GM12878 (cell line): ENCODE results near the gene PEAR1. TPM values are rescaled to one million over a fixed set of nuclear protein-coding genes. Genes with fewer than 3 reads are reported as not detected.

Source experiments
- ATAC-seq: fragments of 200-7000 bp; cut with Tn5 transposase; 3 replicates; pipeline ENCODE4 v1.9.1; 2020; ENCODE audit warnings: mild to moderate bottlenecking, moderate library complexity
- BruUV-seq: library from RNA; stranded (reverse); fragments of 400-500 nt; replicated peaks from 2 replicates; lab custom pipeline; 2021; lab: Mats Ljungman, UMichigan
- CTCF ChIA-PET: fragments of 300-600 bp; sonication (Branson Sonifier 250); formaldehyde crosslinking; extraction: SDS; loops from one replicate; lab custom pipeline; 2021; ENCODE audit warnings: inconsistent platforms; lab: Yijun Ruan, JAX
- POLR2A ChIA-PET: fragments of 350-600 bp; formaldehyde crosslinking; extraction: SDS; loops from one replicate; lab custom pipeline; 2021; ENCODE audit warnings: inconsistent platforms; lab: Charles Lee
- RAD21 ChIA-PET: fragments of 300-600 bp; sonication (Branson Sonifier 250); formaldehyde crosslinking; loops from one replicate; lab custom pipeline; 2023; ENCODE audit warnings: antibody characterized with exemption; ENCODE audit not compliant: unreplicated experiment; lab: Charles Lee
- SMC1A ChIA-PET: fragments of 300-600 bp; sonication (Branson Sonifier 250); formaldehyde crosslinking; loops from one replicate; lab custom pipeline; 2023; ENCODE audit not compliant: unreplicated experiment, uncharacterized antibody; lab: Charles Lee
- DNase-seq: peaks from one replicate; pipeline ENCODE4 v3.0.0-alpha.2; 2011; ENCODE audit warnings: low read depth, low spot score
- FAIRE-seq: peaks from 3 replicates; lab custom pipeline; 2011; peaks lifted over from hg19 to GRCh38; lab: Jason Lieb, UNC
- H2AFZ ChIP-seq: 2 replicates; pipeline ENCODE4 v1.6.0; 2011; ENCODE audit warnings: low read depth, low read length, control low read depth; ENCODE audit not compliant: control insufficient read depth
- H3K27ac ChIP-seq: 2 replicates; pipeline ENCODE4 v1.5.1; 2011; ENCODE audit warnings: control low read depth; ENCODE audit not compliant: control insufficient read depth, insufficient read depth
- H3K27me3 ChIP-seq, 2 experiments: replicated peaks in 1 of 2; 2 replicates each; pipeline versions ENCODE4 v1.6.0 to v1.6.1; 2011; ENCODE audit warnings: low read length in 1 of 2; ENCODE audit not compliant: control insufficient read depth in 2 of 2, insufficient read depth in 2 of 2
- H3K36me3 ChIP-seq, 2 experiments: 2 replicates each; pipeline ENCODE4 v1.5.1; 2011; ENCODE audit warnings: low read length in 1 of 2; ENCODE audit not compliant: control insufficient read depth in 2 of 2, insufficient read depth in 2 of 2
- H3K4me1 ChIP-seq: 2 replicates; pipeline ENCODE4 v1.6.1; 2011; ENCODE audit warnings: mild to moderate bottlenecking, low read length, moderate library complexity, mixed read lengths; ENCODE audit not compliant: control insufficient read depth, insufficient read depth
- H3K4me2 ChIP-seq: 2 replicates; pipeline ENCODE4 v1.6.0; 2011; ENCODE audit warnings: control low read depth; ENCODE audit not compliant: control insufficient read depth, insufficient read depth
- H3K4me3 ChIP-seq: fragments of 200-600 bp; sonication (generic); 2 replicates; pipeline ENCODE4 v1.5.1; 2016
- H3K79me2 ChIP-seq: 2 replicates; pipeline ENCODE4 v1.6.0; 2011; ENCODE audit warnings: low read length; ENCODE audit not compliant: control insufficient read depth, insufficient read depth
- H3K9ac ChIP-seq: 2 replicates; pipeline ENCODE4 v1.8.0; 2011; ENCODE audit warnings: low read length, control low read depth, mixed read lengths; ENCODE audit not compliant: control insufficient read depth, insufficient read depth
- H3K9me3 ChIP-seq: replicated peaks from 3 replicates; pipeline ENCODE4 v1.5.1; 2011; ENCODE audit warnings: mild to moderate bottlenecking, low read length; ENCODE audit not compliant: control insufficient read depth, insufficient read depth
- H4K20me1 ChIP-seq: 2 replicates; pipeline ENCODE4 v1.6.0; 2011; ENCODE audit not compliant: control insufficient read depth, insufficient read depth
- CBX5 ChIP-seq: sonication (generic); IDR thresholded peaks from 2 replicates; pipeline ENCODE4 v1.6.1; 2016; ENCODE audit warnings: low read depth, moderate library complexity, mild to moderate bottlenecking, inconsistent platforms
- CHD4 ChIP-seq: fragments of 200-600 bp; sonication (generic); IDR thresholded peaks from 2 replicates; pipeline ENCODE4 v1.6.1; 2016; ENCODE audit warnings: mild to moderate bottlenecking
- HDGF ChIP-seq: fragments of 450-650 bp; IDR thresholded peaks from 2 replicates; pipeline ENCODE4 v1.6.1; 2016; ENCODE audit warnings: antibody characterized with exemption
- RB1 ChIP-seq: fragments of 450-650 bp; formaldehyde crosslinking; IDR thresholded peaks from 2 replicates; pipeline ENCODE4 v1.6.1; 2017; ENCODE audit warnings: mild to moderate bottlenecking, borderline replicate concordance
- SUPT20H ChIP-seq: IDR thresholded peaks from 2 replicates; pipeline ENCODE4 v1.6.1; 2011; ENCODE audit warnings: low read depth, mild to moderate bottlenecking, low read length, moderate library complexity, borderline replicate concordance; ENCODE audit not compliant: control insufficient read depth
- ZNF24 ChIP-seq: fragments of 450-650 bp; IDR thresholded peaks from 2 replicates; pipeline ENCODE4 v1.6.1; 2017; ENCODE audit warnings: antibody characterized with exemption, mild to moderate bottlenecking
- whole genome bisulfite sequencing: methylation state at CpG from one replicate; pipeline ENCODE4 v1.1.6; 2016; ENCODE audit warnings: low lambda C conversion rate; ENCODE audit not compliant: insufficient replicate concordance, insufficient coverage; ENCODE audit errors: missing lambda C conversion rate; 5-methylcytosine and 5-hydroxymethylcytosine counted together
- in situ Hi-C: fragments of 300-500 bp; cut with MboI; formaldehyde crosslinking; loops from 9 replicates; pipeline ENCODE4 v1.14.3; 2018; ENCODE audit warnings: mixed read lengths
- intact Hi-C: fragments of 100-400 bp; cut with micrococcal nuclease; formaldehyde crosslinking; loops from one replicate; pipeline ENCODE4 v1.14.2; 2022; ENCODE audit not compliant: unreplicated experiment
- polyA plus RNA-seq, 11 experiments: library from polyadenylated mRNA; depleted of rRNA in 4 of 11; unstranded in 6 of 11; stranded (reverse) in 5 of 11; fragments of >200 nt; fragmentation: Nextera tagmentation in 4 of 11; fragmentation: Illumina TruSeq in 1 of 11; extraction: Ambion mirVana in 4 of 11; extraction: Trizol in 1 of 11; gene quantifications; 1 replicate in 1 of 11; 2 replicates in 10 of 11; pipeline versions ENCODE4 v1.2.1 to v1.2.3, GENCODE V29; 2011 to 2016; ENCODE audit warnings: inconsistent platforms in 2 of 11, missing spikeins in 2 of 11, low read depth in 1 of 11
- total RNA-seq, 4 experiments: library from RNA; depleted of rRNA in 3 of 4; stranded (reverse); fragments of >200 nt in 3 of 4; fragmentation: Illumina TruSeq in 1 of 4; extraction: Trizol in 1 of 4; gene quantifications; 2 replicates each; pipeline versions ENCODE4 v1.2.1 to v1.2.3, GENCODE V29; 2013 to 2021
- TF ChIP-seq, protein P1 (sequence below): fragments of 450-650 bp; formaldehyde crosslinking; IDR thresholded peaks from 2 replicates; pipeline ENCODE4 v1.5.0; 2022; ENCODE audit warnings: mild to moderate bottlenecking, missing genetic modification characterization
- TF ChIP-seq, protein P2 (sequence below): IDR thresholded peaks from 2 replicates; pipeline ENCODE4 v1.6.1; 2012; ENCODE audit warnings: low read depth, low read length, improper control_type of control experiment
- TF ChIP-seq, protein P3 (sequence below): fragments of 450-650 bp; IDR thresholded peaks from 2 replicates; pipeline ENCODE4 v1.6.1; 2018; ENCODE audit warnings: mild to moderate bottlenecking, low read depth, moderate library complexity; ENCODE audit not compliant: partially characterized antibody
- TF ChIP-seq, protein P4 (sequence below): fragments of 450-650 bp; IDR thresholded peaks from 2 replicates; pipeline ENCODE4 v1.6.1; 2014; ENCODE audit warnings: mild to moderate bottlenecking

The PEAR1 gene
- total and polyA plus RNA-seq, 10 of the 15 experiments (the other 5 are each of a cell fraction or from before 2014, with no cell fraction given): not detected

DNA sequence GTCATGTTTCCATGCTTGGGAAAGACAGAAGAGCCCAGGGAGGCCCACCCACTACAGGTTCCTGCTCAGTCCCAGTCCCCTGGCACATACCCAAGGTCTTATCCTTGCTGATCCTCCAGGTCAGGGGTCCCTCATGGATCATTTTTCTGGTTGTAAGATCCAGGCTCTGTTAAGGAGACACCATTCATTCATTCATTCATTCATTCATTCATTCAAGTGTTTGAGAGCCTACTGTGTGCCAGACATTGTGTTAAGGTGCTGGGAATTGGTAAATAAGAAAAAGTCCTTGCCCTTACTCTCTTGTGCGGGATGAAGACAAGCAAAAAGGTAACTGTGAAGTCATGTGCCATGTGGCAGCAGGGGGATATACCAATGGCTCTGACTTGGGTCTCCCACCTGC lies 50.8 kb downstream of the PEAR1 start:
- DNase-seq: no peak
- Histone ChIP-seq H3K9me3 (no peaks in the 10 kb centered on the region), H3K4me3 (no peak overlapping the region), H3K36me3 (peaks cover 0 to 12% of the 10 kb centered on the region in 2 experiments; a peak in 2 of 4 replicates), H3K4me1 (no peaks in the 10 kb centered on the region), H3K79me2 (no peaks in the 10 kb centered on the region), H3K4me2 (no peak overlapping the region), H3K27ac (no peak overlapping the region), H4K20me1 (no peaks in the 10 kb centered on the region), H3K9ac (no peak overlapping the region), H3K27me3 (no peaks in the 10 kb centered on the region), H2AFZ (no peak overlapping the region)
- peak; percentile 61; the same call in 1 of the 2 replicates for TF ChIP-seq ZNF24
- TF ChIP-seq, protein P1, sequence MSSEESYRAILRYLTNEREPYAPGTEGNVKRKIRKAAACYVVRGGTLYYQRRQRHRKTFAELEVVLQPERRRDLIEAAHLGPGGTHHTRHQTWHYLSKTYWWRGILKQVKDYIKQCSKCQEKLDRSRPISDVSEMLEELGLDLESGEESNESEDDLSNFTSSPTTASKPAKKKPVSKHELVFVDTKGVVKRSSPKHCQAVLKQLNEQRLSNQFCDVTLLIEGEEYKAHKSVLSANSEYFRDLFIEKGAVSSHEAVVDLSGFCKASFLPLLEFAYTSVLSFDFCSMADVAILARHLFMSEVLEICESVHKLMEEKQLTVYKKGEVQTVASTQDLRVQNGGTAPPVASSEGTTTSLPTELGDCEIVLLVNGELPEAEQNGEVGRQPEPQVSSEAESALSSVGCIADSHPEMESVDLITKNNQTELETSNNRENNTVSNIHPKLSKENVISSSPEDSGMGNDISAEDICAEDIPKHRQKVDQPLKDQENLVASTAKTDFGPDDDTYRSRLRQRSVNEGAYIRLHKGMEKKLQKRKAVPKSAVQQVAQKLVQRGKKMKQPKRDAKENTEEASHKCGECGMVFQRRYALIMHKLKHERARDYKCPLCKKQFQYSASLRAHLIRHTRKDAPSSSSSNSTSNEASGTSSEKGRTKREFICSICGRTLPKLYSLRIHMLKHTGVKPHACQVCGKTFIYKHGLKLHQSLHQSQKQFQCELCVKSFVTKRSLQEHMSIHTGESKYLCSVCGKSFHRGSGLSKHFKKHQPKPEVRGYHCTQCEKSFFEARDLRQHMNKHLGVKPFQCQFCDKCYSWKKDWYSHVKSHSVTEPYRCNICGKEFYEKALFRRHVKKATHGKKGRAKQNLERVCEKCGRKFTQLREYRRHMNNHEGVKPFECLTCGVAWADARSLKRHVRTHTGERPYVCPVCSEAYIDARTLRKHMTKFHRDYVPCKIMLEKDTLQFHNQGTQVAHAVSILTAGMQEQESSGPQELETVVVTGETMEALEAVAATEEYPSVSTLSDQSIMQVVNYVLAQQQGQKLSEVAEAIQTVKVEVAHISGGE: no peak
- POLR2A ChIA-PET: no interaction called here
- ATAC-seq: no peak
- FAIRE-seq: no peak
- SMC1A ChIA-PET: no interaction called here
- BruUV-seq: no TSS peak
- CTCF ChIA-PET: no interaction called here
- WGBS: 88% methylated on average over 1 of the region's 1 CpG
- in situ Hi-C loops: no loop called here
- RAD21 ChIA-PET: no interaction called here
- intact Hi-C loops: no loop called here

DNA sequence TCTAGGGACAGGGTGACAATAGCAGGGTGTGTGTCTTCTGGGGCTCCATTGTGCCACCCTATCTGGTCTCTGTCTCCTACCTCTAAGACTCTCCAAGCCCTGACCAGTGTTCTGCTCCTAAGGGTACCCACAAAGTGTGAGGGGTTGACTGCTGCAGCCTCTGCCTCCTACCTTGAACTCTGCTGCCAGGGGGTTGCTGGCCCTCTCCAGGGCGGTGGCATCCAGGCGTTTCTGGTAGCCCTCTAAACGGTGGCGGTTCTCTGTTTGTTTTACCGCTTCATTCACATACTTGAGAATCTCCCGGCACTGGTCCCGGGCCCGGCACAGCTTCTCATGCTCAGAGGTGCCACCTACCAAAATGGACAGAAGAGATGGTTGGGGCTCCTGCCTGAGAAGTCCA lies 51.3 kb downstream of the PEAR1 start:
- in situ Hi-C loops (no loop called here), intact Hi-C loops (no loop called here)
- no peaks in the 10 kb centered on the region for H3K79me2 ChIP-seq
- WGBS: 92% methylated on average over 8 of the region's 8 CpGs
- BruUV-seq: no TSS peak
- no peak overlapping the region for H2AFZ ChIP-seq
- H3K27ac ChIP-seq: no peak overlapping the region
- SMC1A ChIA-PET: no interaction called here
- ATAC-seq (no peak), DNase-seq (no peak), FAIRE-seq (no peak)
- CTCF ChIA-PET: no interaction called here
- H3K9ac ChIP-seq: no peak overlapping the region
- no peak overlapping the region for H3K4me2 ChIP-seq
- no peaks in the 10 kb centered on the region for H4K20me1 ChIP-seq
- no peaks in the 10 kb centered on the region for H3K4me1 ChIP-seq
- H3K4me3 ChIP-seq: no peak overlapping the region
- no peaks in the 10 kb centered on the region for H3K27me3 ChIP-seq
- no peaks in the 10 kb centered on the region for H3K9me3 ChIP-seq
- RAD21 ChIA-PET: no interaction called here
- POLR2A ChIA-PET: no interaction called here
- H3K36me3 ChIP-seq: peaks cover 0 to 10% of the 10 kb centered on the region in 2 experiments; a peak in 3 of 4 replicates
- TF ChIP-seq, protein P2, sequence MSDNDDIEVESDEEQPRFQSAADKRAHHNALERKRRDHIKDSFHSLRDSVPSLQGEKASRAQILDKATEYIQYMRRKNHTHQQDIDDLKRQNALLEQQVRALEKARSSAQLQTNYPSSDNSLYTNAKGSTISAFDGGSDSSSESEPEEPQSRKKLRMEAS: no peak
- TF ChIP-seq, protein P3, sequence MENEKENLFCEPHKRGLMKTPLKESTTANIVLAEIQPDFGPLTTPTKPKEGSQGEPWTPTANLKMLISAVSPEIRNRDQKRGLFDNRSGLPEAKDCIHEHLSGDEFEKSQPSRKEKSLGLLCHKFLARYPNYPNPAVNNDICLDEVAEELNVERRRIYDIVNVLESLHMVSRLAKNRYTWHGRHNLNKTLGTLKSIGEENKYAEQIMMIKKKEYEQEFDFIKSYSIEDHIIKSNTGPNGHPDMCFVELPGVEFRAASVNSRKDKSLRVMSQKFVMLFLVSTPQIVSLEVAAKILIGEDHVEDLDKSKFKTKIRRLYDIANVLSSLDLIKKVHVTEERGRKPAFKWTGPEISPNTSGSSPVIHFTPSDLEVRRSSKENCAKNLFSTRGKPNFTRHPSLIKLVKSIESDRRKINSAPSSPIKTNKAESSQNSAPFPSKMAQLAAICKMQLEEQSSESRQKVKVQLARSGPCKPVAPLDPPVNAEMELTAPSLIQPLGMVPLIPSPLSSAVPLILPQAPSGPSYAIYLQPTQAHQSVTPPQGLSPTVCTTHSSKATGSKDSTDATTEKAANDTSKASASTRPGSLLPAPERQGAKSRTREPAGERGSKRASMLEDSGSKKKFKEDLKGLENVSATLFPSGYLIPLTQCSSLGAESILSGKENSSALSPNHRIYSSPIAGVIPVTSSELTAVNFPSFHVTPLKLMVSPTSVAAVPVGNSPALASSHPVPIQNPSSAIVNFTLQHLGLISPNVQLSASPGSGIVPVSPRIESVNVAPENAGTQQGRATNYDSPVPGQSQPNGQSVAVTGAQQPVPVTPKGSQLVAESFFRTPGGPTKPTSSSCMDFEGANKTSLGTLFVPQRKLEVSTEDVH: no peak
- TF ChIP-seq RB1: no peak
- no peak for TF ChIP-seq SUPT20H
- no peak for TF ChIP-seq CHD4
- TF ChIP-seq HDGF: no peak
- no peak for TF ChIP-seq CBX5
- TF ChIP-seq, protein P4, sequence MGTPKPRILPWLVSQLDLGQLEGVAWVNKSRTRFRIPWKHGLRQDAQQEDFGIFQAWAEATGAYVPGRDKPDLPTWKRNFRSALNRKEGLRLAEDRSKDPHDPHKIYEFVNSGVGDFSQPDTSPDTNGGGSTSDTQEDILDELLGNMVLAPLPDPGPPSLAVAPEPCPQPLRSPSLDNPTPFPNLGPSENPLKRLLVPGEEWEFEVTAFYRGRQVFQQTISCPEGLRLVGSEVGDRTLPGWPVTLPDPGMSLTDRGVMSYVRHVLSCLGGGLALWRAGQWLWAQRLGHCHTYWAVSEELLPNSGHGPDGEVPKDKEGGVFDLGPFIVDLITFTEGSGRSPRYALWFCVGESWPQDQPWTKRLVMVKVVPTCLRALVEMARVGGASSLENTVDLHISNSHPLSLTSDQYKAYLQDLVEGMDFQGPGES: no peak
